ENCODE results near the gene TBRG4.

DNA sequence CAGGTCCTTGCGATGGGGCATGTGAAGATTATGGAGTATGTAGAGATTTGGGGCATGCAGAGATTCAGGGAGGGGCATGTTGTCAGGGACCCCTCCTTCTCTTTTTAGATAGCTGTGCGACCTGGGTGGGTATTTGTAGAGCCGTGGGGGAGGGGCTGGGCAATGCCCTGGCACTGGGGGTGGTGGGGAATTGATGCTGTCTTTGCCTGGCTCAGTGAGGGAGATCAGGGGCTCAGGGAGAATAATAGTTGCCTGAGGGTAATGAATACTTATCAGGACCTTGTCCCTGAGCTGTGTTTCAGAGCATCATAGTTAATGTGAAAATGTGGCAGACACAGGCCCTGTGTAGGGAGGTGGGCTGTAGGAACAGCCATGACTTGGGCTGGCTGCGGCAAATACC, 49.6 kb upstream of the TBRG4 start:
- TF ChIP-seq, protein P1, sequence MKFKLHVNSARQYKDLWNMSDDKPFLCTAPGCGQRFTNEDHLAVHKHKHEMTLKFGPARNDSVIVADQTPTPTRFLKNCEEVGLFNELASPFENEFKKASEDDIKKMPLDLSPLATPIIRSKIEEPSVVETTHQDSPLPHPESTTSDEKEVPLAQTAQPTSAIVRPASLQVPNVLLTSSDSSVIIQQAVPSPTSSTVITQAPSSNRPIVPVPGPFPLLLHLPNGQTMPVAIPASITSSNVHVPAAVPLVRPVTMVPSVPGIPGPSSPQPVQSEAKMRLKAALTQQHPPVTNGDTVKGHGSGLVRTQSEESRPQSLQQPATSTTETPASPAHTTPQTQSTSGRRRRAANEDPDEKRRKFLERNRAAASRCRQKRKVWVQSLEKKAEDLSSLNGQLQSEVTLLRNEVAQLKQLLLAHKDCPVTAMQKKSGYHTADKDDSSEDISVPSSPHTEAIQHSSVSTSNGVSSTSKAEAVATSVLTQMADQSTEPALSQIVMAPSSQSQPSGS (tag by site-specific recombination; IDR thresholded peaks at IDR 0.05; ENCODE audit: low read depth) = no peak
- no peak for TF ChIP-seq ZNF121 (tag by site-specific recombination; IDR thresholded peaks at IDR 0.05)

Measured in HEK293 (cell line).